HG03103 (cell line): Measurements from ENCODE around the gene CYP1B1.
"Not testable (repeated sequence)": the region's sequence is repeated elsewhere in the genome, so short reads cannot be mapped to it uniquely, and the experiment has no call there.

ENCODE experiments used
- ATAC-seq: cut with Tn5 transposase; IDR thresholded peaks from one replicate; pipeline ENCODE4 v1.9.1; 2021; ENCODE audit warnings: low read depth; ENCODE audit not compliant: unreplicated experiment

Gene CYP1B1

DNA sequence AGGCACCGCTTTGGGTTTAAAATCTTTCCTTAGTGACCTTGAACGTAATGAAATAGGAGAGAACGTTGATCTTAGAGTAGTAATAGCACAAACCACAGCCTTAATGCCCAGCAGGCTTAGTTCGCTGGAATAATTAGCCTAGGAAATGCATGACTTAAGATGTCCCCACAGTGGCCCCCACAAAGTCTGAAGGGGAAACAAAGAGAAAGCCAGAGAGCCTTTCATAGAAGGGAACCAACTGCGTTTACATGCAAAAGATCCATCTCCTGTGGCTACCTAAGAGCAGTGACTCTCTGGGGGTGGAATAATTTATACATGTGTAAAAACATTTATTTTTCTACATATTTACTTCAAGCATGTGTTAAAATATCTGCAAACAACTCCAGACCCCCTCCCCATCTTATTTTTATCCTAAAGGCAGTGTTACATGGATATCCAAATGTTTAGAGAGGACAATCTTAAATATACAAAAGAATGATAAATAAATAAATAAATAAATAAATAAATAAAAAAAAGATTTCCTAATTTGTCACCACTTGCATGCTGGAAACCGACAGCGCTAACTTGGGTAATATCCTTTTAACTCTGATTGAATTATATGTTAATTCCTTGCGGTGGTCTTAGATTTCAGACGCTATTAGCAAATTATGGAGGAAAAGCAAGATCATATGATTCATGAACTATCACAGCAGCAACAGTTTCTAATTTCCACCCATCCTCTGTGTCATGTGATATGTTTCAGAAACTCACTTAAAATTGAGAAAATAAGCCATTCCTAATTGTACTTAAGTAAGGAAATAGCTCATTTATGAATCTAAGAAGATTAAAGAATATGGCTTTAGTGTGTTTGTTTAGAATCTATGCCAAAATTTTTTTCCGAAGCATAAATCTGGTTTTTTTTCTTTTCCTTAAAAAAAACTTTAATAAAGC lies 23.4 kb upstream of the CYP1B1 start:
- no peak for ATAC-seq

DNA sequence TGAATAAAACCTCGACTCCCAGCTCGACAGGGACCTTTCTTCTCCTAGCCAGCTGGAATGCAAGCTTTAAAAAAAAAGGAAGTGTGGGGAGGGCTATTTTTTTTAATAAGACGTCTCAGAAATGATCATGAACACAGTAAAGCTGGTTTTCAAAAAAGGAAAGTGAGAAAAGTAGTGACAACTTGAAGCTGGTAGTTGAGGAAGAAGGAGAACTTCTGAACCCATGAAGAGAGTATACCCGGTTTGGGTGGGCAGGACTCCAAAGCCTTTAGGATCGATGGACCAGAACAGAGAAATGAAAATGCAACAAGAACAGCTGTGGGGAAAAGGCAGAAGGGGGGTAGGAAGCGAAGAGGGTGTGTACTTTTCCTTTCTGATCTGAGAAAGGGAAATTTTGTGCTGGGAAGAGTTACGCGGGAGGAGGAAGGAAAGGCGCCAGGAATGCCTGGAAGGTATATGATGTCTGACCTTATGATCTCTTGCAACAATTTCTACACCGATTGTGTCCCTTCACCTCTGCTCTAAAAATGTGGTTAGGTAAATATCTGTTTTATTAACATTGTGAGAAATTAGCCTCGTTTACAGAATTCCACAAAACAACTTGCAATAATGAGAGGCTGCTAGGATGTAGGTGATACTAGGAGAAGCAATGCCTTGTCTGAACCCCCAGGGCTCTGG lies 22.6 kb upstream of the CYP1B1 start:
- no peak for ATAC-seq

DNA sequence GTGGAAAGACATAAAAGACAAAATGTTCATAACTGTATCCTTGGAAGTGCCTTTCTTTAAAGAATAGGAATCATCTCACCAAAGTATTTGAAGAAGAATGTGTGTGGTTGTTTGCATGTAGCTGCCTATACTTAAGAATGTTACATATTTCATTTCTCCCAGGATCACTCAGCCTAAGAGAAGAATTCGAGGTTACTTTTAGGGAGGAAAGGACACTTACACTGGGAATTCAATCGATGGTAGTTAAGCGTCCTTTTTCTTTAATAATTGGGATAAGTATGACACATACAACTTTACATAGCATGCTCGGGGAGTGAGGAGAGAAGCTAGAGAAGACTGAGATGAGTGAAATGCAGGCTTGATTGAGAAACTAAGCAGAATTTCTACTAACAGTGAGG lies 22.0 kb upstream of the CYP1B1 start:
- ATAC-seq, result no peak

DNA sequence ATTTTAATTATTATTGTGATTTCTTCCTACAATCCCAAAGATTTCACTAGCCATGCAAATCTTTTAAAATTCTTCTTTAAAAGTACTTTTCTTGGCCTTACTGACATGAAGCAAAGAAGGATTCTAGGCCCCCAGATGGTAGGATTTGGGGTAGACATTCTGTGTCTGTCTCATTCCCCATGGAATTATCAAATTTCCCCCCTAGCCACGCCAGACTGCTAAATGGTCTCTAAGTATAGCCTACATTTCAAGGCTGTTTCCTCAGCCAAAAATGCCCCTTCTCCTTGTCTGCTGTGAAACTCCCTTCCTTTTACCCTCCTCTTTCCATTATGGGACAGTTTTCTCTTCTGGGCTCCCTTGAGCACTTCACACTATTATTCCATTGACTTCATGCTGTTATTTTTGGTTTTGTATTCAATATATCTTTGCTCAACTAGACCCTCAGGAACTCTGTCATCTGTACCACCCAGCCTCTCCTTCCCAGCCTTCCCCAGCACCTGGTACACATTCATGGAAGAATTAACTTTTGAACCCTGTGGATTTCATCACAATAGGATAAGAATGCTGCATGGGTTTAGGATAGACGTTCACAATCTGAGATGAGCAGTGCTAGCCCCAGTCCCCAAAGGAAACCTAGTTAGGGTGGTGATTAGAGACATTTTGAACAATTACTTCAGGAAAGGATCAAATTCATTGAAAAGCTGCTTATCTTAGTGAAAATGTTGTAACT lies 21.5 kb upstream of the CYP1B1 start:
- ATAC-seq, result no peak

DNA sequence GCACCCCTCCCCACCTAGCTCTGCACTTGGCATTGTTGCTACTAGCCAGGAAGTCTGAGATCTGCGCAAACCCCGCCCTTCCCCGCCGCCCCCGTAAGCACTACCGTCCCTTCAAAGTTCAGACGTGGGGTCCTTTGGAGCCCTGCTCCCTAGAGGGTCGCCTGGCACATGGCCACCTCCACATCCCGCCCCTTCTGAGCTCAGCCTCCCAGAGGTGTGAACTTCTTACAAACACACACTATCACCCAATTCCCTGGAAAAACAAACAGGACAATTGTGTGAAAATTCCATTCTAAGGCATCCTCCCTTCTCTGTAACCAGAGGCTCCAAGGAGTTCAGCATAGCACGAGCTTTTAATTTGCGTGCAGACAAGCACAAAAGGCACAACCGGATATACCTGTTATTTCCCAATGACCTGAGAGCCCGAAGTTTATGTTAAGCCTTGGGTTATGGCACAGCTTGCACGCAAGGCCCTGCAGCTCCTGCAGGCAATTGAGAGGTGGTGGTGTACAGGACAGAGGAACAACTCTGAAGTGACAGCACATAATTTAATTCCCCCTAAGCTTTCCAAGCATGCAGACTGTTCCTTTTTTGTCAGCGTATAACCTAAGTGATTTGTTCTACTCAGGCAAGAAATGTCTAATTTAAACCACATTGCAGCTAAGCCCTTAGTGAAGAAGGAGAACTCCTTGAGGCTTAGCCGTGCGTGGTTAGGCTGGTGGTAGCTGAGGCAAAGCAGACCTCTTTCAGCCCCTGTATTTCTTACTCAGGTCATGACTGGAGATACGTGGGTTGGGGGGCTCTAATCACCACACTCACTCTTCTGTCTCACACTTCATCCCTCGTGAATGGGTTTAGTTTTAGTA lies 20.3 kb upstream of the CYP1B1 start:
- no peak for ATAC-seq

DNA sequence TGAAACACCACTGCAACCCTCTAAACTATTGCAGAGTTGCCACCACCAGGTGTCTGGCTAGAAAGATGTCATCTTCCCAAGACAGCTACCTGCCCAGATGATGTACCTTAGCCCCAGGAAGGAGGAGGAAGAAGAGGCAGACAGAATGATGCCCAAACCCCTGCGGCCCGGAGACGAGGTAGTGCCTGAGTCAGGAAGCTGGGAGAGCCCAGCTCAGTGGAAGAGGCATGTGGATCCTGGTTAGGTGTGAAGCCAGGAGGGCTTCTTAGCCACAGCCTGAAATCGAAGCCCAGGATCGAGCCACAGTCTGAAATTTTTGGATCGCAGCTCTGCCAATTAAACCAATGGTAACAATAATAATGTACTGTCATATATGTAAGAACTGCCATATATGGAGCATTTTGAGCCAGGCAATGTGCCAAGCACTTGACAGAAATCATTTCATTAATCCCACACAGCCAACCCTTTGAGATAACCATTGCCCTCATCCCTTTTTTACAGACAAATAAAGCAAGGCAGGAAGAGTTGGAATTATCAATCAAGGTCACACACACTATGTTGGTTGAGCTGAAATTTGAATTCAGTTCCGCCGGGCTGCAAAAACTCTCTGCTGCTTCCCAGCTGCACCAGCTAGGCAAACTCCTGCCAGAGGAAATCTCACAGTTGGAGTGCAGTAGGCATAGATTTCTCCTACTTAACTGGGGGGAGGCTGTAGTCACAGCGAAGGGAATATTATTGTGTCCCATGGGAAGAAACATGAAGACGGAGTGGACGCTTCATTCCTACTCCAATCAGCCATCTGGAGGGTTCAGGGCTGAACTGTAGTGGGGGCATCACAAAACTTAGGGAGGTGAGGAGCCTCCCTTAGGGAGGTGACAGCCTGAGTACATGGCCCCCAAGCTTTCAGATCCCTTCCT lies 19.4 kb upstream of the CYP1B1 start:
- ATAC-seq, result no peak

DNA sequence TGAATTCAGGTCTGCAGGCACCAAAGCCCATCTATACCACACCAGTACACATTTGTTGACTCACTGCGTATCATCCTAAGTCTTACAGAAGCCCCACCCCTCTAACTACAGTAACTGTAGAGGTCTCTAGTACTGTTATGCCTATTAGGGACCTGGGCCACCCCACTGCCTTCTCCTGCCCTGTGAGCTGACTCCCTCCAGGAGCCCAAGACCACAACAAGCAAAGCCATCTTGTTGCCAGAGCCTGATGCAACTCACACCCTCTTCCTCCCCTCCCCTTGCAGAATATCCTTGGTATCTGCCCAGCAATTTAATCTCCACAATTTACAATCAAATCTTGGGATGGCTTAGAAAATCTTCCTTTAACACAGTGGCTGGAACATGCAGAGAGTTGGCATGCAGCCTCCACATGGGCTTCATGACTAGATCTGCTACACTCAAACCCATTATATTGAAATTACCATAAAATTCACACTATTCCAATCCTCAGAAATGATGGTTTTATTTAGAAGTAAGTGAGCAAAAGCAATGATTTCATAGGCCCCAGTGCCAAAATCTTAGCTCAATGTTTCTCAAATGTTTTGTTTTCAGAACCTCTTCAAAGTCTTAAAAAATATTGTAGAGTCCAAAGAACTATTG lies 17.7 kb upstream of the CYP1B1 start:
- ATAC-seq, result no peak

DNA sequence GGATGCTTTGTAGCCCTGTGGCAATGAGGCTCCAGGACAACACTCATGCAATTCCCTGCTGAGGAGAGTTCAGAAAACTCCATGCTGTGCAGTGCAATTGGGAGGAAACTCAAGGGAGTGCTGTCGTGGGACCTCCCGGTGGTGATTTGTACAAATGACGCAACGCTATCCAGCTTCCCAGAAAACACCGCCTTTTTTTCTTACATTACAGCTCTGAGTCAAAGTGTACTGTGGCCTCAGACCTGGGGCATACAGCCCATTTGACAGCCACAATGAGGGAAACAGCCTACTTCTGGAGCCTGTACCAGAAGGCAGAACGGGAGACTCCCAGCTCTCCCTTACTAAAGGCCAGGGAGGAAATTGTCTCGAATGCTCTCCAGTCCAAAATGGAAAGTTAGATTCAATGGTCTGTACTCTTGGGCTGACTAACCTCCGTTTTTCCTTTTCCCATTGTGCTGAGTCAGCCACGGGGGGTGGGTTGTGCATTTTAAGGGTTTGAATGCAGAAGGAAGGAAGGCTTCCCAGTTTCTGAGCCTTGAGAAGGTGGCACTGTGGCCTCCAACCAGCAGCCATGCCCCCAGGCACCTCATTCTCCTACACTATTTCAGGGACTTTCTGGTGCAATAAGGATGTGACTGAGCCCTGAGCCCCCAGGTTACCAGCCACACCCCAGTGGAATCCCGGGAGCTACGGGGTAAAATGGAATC lies 16.4 kb upstream of the CYP1B1 start:
- ATAC-seq, result no peak

DNA sequence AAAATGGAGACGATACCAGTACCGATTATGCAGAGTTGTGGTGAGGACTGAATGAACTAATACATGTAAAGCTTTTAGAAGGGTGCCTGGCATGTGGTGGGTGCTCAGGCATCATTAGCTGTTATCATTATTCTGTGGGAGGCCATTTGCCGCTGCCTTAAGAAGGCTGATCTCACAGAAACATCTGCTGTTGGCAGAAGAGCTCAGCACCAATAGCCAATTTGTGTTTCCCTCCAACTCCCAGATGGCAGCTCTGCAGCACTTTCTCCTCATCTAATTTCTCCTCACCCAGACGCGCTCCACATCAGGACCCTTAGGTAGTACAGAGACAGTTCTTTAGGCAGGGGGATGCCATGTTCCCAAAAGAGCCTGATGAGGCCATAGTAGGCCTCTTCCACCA lies 15.8 kb upstream of the CYP1B1 start:
- ATAC-seq, result no peak

DNA sequence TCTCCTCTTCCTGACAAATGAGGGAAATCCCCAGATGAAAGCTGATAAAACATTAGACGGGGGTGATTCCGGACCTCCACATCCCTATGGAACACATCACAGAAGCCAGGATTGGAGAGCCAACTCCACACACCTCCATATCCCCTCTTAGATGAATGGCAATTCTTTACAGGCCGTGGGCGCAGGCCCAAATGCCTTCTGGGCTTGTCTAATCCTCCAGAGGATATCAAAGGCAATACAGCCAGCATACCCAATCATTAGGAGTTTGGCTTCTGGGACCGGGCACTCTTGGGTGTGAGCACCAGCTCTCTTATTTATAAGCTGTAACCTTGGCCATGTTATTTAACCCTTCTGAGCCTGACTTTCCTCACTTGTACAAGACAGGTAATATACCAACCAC lies 15.0 kb upstream of the CYP1B1 start:
- no peak for ATAC-seq

DNA sequence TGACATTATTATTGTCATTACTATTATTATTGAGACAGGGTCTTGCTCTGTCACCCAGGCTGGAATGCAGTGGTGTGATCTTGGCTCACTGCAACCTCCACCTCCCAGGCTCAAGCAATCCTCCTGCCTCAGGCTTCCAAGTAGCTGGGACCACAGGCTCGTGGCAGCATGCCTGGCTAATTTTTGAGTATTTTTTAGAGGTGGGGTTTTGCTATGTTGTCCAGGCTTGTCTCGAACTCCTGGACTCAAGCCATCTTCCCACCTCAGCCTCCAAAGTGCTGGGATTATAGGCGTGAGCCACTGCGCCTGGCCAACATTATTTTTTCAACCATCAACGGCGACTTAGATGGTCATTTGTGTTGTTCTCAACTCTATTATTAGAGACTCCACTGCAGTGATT lies 14.3 kb upstream of the CYP1B1 start:
- ATAC-seq, result not testable (repeated sequence)

DNA sequence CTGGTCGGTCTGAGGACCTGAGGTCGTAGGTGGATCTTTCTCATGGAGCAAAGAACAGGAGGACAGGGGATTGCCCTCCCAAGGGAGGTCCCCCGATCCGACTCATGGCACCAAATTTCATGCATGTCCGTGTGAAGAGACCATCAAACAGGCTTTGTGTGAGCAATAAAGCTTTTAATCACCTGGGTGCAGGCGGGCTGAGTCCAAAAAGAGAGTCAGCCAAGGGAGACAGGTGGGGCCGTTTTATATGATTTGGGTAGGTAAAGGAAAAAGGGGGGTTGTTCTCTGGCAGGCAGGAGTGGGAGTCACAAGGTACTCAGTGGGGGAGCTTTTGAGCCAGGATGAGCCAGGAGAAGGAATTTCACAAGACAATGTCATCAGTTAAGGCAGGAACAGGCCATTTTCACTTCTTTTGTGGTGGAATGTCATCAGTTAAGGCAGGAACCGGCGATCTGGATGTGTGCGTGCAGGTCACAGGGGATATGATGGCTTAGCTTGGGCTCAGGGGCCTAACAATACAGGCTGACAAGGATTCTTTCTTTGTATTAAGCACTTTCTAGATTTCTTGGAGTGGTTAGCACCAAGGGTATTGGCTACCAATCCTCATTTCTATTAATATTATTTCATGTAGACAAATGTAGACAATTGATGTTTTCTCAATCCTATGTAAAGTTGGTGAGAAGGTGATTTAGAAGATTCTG lies 10.2 kb upstream of the CYP1B1 start:
- not testable (repeated sequence) for ATAC-seq

DNA sequence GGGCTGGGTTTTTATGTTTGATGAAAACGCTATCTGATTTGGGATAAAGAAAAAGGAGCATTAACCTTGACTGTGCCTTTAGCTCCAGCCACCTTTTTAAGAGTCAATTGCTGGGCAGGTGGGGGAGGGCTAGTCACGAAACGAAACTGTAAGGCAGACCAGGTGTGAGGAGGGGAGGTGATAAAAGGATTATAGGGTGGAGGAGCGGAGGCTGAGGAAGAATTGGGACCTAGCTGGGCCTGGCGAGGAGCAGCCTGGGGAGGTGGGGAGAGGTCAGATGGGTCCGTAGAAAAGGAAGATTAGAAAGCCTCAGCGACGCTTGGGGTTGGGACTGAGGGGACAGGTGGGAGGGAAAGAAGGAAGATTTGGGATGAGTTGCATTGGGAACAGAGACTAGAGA lies 8.6 kb upstream of the CYP1B1 start:
- ATAC-seq, result not testable (repeated sequence)

DNA sequence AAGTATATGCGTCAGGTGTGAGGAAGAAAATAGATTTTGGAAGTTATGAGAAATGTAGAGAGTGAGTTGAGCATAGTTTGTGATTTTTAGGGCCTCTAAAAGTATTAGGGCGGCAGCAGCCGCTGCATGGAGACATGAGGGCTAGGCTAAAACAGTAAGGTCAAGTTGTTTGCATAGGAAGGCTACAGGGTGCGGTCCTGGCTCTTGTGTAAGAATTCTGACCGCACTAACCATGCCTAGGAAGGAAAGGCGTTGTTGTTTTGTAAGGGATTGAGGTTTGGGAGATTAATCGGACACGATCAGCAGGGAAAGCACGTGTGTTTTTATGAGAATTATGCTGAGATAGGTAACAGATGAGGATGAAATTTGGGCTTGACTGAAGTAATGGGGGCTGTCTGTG lies 6.8 kb upstream of the CYP1B1 start:
- not testable (repeated sequence) for ATAC-seq

DNA sequence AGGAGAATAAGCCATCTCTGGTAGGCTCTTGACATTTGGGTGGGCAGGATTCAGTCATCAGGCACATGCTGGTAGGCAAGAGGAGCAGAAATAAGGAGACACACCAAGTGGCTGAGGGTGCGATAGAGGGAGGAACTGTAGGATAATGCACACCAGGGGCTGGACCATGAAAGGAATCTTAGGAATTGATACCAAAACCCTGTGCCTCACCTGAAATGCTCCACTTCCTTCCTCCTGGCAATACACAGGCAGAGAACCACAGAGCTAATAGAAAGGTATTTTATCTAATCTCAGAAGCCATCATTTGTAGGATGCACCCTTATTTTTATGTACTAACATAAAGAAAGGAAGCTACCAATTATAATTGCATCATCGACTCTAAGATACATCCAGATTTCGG lies 4.4 kb upstream of the CYP1B1 start:
- ATAC-seq, result no peak

DNA sequence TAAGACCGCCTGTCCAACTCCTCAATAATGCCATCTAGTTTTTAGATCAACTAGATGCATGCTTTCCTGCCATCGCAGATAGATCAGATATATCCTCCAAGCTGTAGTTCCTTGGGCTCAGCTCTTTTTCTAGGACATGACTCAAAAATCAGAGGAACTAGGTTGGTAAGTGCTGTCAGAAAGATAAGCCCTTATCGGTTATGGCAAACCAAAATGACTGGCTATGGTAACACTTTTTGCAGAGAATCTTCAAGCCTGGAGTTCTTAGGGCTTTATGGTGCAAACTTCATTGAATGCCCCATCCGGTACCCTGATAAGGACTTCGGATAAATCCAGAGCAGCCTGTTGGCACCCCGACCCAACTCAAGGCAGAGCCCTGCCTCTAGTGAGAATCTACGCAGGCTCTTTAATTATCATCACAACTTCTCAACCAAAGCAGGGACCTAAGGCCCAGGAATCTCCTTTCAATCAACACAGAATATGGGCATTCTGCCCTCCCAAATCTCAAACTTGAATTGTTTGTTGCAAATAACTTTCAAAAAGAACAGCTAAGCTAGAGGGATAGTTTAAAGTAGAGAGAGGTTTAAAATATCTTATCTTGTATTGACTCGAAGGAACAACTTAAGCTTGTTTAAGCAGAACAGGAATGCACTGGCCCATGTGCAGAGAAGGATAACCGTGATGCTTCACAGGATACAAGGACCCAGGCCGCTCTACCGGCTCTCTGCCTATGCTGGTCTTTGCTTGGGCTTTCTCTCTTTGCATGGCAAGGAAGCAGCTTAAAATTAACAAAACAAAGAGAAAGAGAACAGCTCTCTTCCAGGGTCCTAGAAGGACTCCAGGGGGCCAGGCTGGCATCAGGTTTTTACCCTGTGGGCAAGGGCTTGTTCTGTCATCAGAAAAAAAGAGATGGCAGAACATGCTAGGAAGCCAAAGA lies 3.4 kb upstream of the CYP1B1 start:
- no peak for ATAC-seq

DNA sequence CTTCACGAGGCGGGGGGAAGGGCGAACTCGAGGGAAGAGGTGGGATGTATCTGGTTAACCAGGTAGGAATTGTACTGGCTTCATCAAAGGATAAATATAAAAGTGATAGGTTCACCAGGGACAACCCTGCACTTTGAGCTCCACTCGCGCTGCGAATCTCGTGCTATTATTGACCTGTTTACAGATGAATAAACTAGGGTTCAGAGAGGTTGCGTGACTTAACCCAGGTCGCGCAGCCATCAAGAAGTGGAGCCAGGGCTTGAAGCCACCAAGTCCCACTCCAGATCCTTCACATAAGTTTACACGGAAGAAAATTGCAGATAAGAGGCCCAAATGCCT lies 1.4 kb upstream of the CYP1B1 start:
- ATAC-seq, result no peak
